ENCODE results near the gene KLHDC2.
A peak's percentile ranks its signal among the peaks of the same experiment; 100 is the strongest.

KLHDC2 gene

GRCh38 chr14:49767571-49768300 is at the start of gene KLHDC2 (continued):
- TF ChIP-seq INSM2 (tag by site-specific recombination; IDR thresholded peaks at IDR 0.05): no peak
- peak; percentile 63 for TF ChIP-seq IKZF3 (tag by site-specific recombination; IDR thresholded peaks at IDR 0.05)
- TF ChIP-seq ZFP3 (tag by site-specific recombination; IDR thresholded peaks at IDR 0.05; ENCODE audit: low read depth): no peak
- TF ChIP-seq REPIN1 (tag by site-specific recombination; IDR thresholded peaks at IDR 0.05; ENCODE audit: low read depth): no peak
- TF ChIP-seq ZNF580 (tag by site-specific recombination; IDR thresholded peaks at IDR 0.05): peak; percentile 22; the same call in 1 of the 2 replicates
- TF ChIP-seq ZNF148 (tag by site-specific recombination; IDR thresholded peaks at IDR 0.05; ENCODE audit: borderline replicate concordance): no peak
- TF ChIP-seq ZSCAN5A (tag by site-specific recombination; IDR thresholded peaks at IDR 0.05): no peak
- no peak for TF ChIP-seq ZNF155 (tag by site-specific recombination; IDR thresholded peaks at IDR 0.05)
- 0 out of 2 replicates have a peak, but pooled peaks have one; percentile 17 for TF ChIP-seq ZNF2 (tag by site-specific recombination; IDR thresholded peaks at IDR 0.05)
- TF ChIP-seq KLF8 (tag by site-specific recombination; IDR thresholded peaks at IDR 0.05): peak; percentile 62; the same call in 1 of the 2 replicates
- TF ChIP-seq ZBTB8A (tag by site-specific recombination; IDR thresholded peaks at IDR 0.05): peak; percentile 94
- TF ChIP-seq PBX3 (CRISPR knock-in tag; IDR thresholded peaks at IDR 0.05): peak; percentile 58; the same call in 1 of the 2 replicates
- TF ChIP-seq ZNF354C (tag by site-specific recombination; IDR thresholded peaks at IDR 0.05; ENCODE audit: borderline replicate concordance, low read depth): no peak
- 0 out of 2 replicates have a peak, but pooled peaks have one; percentile 13 for TF ChIP-seq ZNF677 (tag by site-specific recombination; IDR thresholded peaks at IDR 0.05)
- peak; percentile 78 for TF ChIP-seq ZFP69B (tag by site-specific recombination; IDR thresholded peaks at IDR 0.05)
- TF ChIP-seq OSR2 (tag by site-specific recombination; IDR thresholded peaks at IDR 0.05): peak; percentile 15; the same call in 1 of the 2 replicates
- TF ChIP-seq ZNF670 (tag by site-specific recombination; IDR thresholded peaks at IDR 0.05; ENCODE audit: low read depth): no peak
- TF ChIP-seq ELK4 (IDR thresholded peaks at IDR 0.05; ENCODE audit: borderline replicate concordance, low read depth, low read length): no peak; the same call in 1 of the 2 replicates
- TF ChIP-seq ZNF785 (tag by site-specific recombination; IDR thresholded peaks at IDR 0.05): no peak
- 0 out of 2 replicates have a peak, but pooled peaks have one; percentile 13 for TF ChIP-seq EGR2 (tag by site-specific recombination; IDR thresholded peaks at IDR 0.05; ENCODE audit: low read depth)
- no peak for TF ChIP-seq ZNF510 (tag by site-specific recombination; IDR thresholded peaks at IDR 0.05; ENCODE audit: insufficient replicate concordance)
- TF ChIP-seq GLIS1 (tag by site-specific recombination; IDR thresholded peaks at IDR 0.05): peak; percentile 86
- TF ChIP-seq ZFHX2 (tag by site-specific recombination; conservative IDR thresholded peaks at IDR 0.05): peak; percentile 51
- TF ChIP-seq PRDM1 (tag by site-specific recombination; IDR thresholded peaks at IDR 0.05): no peak
- TF ChIP-seq ZNF10 (tag by site-specific recombination; IDR thresholded peaks at IDR 0.05): no peak
- peak; percentile 85 for TF ChIP-seq ZBTB20 (tag by site-specific recombination; IDR thresholded peaks at IDR 0.05)
- TF ChIP-seq ZBTB10 (tag by site-specific recombination; IDR thresholded peaks at IDR 0.05): no peak
- 0 out of 2 replicates have a peak, but pooled peaks have one; percentile 11 for TF ChIP-seq KLF7 (tag by site-specific recombination; IDR thresholded peaks at IDR 0.05; ENCODE audit: borderline replicate concordance)
- TF ChIP-seq ZEB2 (tag by site-specific recombination; IDR thresholded peaks at IDR 0.05): peak; percentile 42; the same call in 1 of the 2 replicates
